Tibial artery (tissue), 4 donors: ENCODE results near the gene SCAMP1.

Experiments used
- DNase-seq, 2 donors: peaks; one replicate each; pipeline ENCODE4 v3.0.0-alpha.2; 2019
- H3K27ac ChIP-seq, 2 donors: fragments of 200-600 bp; sonication (generic) in 1 of 2; 1 replicate in 1 of 2; 2 replicates in 1 of 2; pipeline ENCODE4 v1.5.1; 2018 to 2019; ENCODE audit warnings: mild to moderate bottlenecking in 1 of 2
- H3K27me3 ChIP-seq, 2 donors: fragments of 200-600 bp; sonication (generic) in 1 of 2; one replicate each; pipeline versions ENCODE4 v1.5.1 to v1.6.0; 2016 to 2019
- H3K36me3 ChIP-seq, 3 donors: fragments of 200-600 bp; sonication (generic) in 2 of 3; one replicate each; pipeline ENCODE4 v1.5.1; 2016 to 2019; ENCODE audit warnings: mild to moderate bottlenecking in 2 of 3
- H3K4me1 ChIP-seq, 4 donors: fragments of 200-600 bp; sonication (generic) in 2 of 4; 1 replicate in 3 of 4; 2 replicates in 1 of 4; pipeline ENCODE4 v1.5.1; 2016 to 2019
- H3K4me3 ChIP-seq, 2 donors: fragments of 200-600 bp; sonication (generic) in 1 of 2; 1 replicate in 1 of 2; 2 replicates in 1 of 2; pipeline ENCODE4 v1.5.1; 2018 to 2019; ENCODE audit warnings: mild to moderate bottlenecking in 2 of 2
- H3K9me3 ChIP-seq, 3 donors: fragments of 200-600 bp; sonication (generic) in 1 of 3; one replicate each; pipeline ENCODE4 v1.5.1; 2016 to 2019
- intact Hi-C: fragments of 100-400 bp; cut with DNase I; formaldehyde crosslinking; loops from one replicate; pipeline ENCODE4 v1.15.0; 2023; ENCODE audit warnings: low total_unique reads
- TF ChIP-seq, protein P1 (sequence below), 2 experiments: fragments of 200-600 bp in 1 of 2; fragments of 450-650 bp in 1 of 2; IDR thresholded peaks; one replicate each; pipeline ENCODE4 v1.5.1; 2017 to 2019; ENCODE audit warnings: antibody characterized with exemption in 2 of 2, mild to moderate bottlenecking in 1 of 2, moderate library complexity in 1 of 2

SCAMP1 gene

DNA sequence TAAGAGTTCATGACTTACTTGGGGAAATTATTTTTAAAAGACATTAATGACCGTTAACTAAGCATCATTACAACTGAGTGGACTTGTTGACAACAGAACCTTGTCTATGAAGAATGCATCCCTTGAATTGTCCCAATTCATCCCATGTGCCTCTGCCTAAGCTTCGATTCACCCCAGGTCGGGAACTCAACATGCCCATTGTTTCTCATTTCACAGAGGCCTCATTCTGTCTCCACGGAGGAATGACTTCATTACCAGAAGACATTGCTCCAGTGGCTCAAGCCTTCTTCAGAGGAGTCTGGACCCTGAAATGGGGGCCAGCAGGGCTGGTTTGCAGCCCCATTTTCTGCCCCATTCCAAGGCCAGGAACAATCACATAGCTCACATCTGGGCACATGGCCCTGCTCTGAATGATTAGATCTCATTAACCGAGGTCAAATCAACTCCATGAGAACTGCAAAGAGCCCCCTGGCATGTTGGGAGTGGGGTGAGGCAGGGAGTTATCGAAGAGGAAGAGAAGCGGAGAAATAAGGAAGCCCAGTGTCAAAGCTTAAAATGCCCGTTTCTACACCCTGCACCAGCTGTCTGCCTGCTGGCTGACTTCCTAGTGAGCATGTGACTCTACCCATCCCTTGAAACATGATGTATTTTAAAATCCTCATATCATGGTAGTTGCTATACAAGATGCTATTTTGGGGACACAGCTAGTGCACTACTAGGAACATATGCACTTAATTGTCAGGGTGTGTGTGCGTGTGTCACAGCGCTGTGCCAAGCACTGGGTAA is 150.9 kb downstream of the SCAMP1 start:
- peak; percentile 67 to 71 for DNase-seq
- Histone ChIP-seq H3K4me3 (no peak overlapping the region), H3K36me3 (no peaks in the 10 kb centered on the region), H3K27ac (peak overlapping the region in 1 of 2 donors; percentile 58), H3K27me3 (no peaks in the 10 kb centered on the region), H3K9me3 (no peaks in the 10 kb centered on the region), H3K4me1 (peaks cover 4 to 50% (median 32%) of the 10 kb centered on the region in 4 donors)
- intact Hi-C loops: no loop called here
- TF ChIP-seq, protein P1, sequence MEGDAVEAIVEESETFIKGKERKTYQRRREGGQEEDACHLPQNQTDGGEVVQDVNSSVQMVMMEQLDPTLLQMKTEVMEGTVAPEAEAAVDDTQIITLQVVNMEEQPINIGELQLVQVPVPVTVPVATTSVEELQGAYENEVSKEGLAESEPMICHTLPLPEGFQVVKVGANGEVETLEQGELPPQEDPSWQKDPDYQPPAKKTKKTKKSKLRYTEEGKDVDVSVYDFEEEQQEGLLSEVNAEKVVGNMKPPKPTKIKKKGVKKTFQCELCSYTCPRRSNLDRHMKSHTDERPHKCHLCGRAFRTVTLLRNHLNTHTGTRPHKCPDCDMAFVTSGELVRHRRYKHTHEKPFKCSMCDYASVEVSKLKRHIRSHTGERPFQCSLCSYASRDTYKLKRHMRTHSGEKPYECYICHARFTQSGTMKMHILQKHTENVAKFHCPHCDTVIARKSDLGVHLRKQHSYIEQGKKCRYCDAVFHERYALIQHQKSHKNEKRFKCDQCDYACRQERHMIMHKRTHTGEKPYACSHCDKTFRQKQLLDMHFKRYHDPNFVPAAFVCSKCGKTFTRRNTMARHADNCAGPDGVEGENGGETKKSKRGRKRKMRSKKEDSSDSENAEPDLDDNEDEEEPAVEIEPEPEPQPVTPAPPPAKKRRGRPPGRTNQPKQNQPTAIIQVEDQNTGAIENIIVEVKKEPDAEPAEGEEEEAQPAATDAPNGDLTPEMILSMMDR (IDR thresholded peaks at IDR 0.05): no peak

DNA sequence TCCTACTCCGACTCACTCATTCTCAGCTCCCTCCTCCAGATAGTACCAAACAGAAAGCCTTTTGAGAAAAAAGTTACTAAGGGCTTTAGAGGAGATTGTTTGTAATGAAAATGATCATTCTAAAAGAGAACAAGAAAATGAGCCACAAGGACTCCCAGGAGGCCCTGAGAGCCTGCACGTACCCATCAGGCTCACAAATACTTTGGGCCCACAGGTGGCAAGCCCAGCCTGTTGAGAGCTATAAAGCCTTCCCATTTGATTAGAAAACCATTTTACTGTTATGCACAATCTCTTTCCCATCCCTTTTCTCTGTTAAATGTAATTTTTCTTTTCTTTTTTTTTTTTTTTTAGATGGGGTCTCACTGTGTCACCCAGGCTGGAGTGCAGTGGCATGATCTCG is 152.0 kb downstream of the SCAMP1 start:
- Histone ChIP-seq H3K4me1 (peaks cover 4 to 41% (median 28%) of the 10 kb centered on the region in 4 donors), H3K4me3 (no peak overlapping the region), H3K9me3 (no peaks in the 10 kb centered on the region), H3K27ac (no peak overlapping the region), H3K36me3 (no peaks in the 10 kb centered on the region), H3K27me3 (no peaks in the 10 kb centered on the region)
- DNase-seq: no peak
- intact Hi-C loops: no loop called here
- TF ChIP-seq, protein P1 (IDR thresholded peaks at IDR 0.05): no peak

DNA sequence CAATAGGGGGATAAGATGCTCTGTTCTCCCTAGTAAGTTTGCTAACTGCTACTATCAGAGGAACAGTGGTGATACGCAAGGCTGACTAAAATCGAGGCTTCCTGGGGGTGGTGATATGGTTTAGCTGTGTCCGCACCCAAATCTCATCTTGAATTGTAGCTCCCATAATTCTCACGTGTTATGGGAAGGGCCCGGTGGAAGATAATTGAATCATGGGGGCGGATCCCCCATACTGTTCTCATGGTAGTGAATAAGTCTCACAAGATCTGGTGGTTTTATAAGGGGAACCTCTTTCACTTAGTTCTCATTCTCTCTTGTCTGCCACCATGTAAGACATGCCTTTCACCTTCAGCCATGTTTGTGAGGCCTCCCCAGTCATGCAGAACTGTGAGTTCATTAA is 153.0 kb downstream of the SCAMP1 start:
- Histone ChIP-seq H3K4me3 (no peak overlapping the region), H3K9me3 (no peaks in the 10 kb centered on the region), H3K27ac (no peak overlapping the region), H3K36me3 (no peaks in the 10 kb centered on the region), H3K4me1 (peaks cover 4 to 43% (median 28%) of the 10 kb centered on the region in 4 donors), H3K27me3 (no peaks in the 10 kb centered on the region)
- TF ChIP-seq, protein P1 (IDR thresholded peaks at IDR 0.05): no peak
- intact Hi-C loops: no loop called here
- DNase-seq: no peak

DNA sequence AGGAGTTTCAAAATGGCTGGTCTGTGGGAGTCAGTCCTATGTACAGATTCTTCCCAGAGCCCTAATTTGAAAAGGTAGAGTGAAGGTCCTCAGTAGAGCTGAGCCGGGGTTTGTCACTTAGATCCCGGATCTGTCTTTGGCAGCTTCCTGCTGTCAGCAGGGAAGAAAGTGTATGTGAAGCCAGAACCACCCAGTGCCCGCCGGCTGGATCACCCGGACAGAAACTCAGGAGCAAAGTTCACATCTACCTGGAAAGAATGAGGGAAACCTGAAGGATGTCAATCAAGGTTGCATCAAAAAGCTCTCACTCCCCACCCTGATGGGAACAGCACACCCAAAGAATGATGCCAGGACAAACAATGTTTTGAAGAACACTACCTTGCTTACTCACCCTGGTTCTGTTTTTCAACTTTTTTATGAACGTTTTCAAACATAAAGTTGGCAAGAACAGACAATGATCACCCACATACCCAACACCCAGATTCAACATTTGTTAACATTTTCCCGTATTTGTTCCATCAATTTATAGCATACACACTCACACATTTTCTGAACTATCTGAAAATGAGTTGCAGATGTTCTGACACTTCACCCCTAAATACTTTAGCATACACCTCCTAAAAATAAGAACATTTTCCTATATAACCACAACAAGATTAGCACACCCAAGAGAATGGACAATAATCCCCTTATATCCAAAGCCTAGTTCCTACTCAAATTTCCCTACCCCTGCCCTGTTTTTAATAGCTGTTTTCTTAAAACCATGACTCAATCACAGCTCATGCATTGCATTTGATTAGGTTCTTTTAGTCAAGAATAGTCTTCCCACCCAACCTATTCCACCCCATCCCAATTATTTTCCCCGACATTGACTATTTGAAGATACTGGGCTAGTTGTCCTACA is 154.3 kb downstream of the SCAMP1 start:
- Histone ChIP-seq H3K9me3 (no peaks in the 10 kb centered on the region), H3K27ac (no peak overlapping the region), H3K36me3 (no peaks in the 10 kb centered on the region), H3K27me3 (no peaks in the 10 kb centered on the region), H3K4me3 (no peak overlapping the region), H3K4me1 (peaks cover 3 to 43% (median 31%) of the 10 kb centered on the region in 4 donors)
- DNase-seq: no peak
- TF ChIP-seq, protein P1 (IDR thresholded peaks at IDR 0.05): no peak
- intact Hi-C loops: no loop called here

DNA sequence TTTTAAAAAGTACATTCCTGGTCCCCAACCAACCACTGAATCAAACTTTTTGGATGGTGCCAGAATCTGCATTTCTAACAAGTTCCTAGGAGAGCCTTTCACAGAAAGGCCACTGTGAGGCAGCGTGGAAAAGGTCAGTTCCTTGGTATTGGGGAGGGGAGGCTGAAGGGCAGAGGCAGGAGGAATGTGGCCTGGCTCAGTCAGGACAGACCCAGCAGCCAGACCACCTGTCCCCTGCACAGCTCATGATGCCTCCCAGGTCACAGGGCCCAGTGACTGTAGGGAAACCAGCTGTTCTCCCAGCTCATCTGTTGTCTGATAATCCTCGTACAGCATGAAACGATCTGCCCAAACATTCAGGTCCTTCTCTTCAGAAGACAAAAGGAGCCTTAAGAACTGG is 155.3 kb downstream of the SCAMP1 start:
- no peak overlapping the region for H3K27ac ChIP-seq
- H3K9me3 ChIP-seq: no peaks in the 10 kb centered on the region
- H3K36me3 ChIP-seq: no peaks in the 10 kb centered on the region
- TF ChIP-seq, protein P1 (IDR thresholded peaks at IDR 0.05): no peak
- DNase-seq: no peak
- no peaks in the 10 kb centered on the region for H3K27me3 ChIP-seq
- H3K4me3 ChIP-seq: no peak overlapping the region
- intact Hi-C loops: no loop called here
- peaks cover 0 to 33% (median 21%) of the 10 kb centered on the region in 4 donors for H3K4me1 ChIP-seq
